Thoracic aorta (tissue), 2 donors: ENCODE measurements around the gene ATP8B3. TPM values are rescaled to one million over a fixed set of nuclear protein-coding genes. Genes with fewer than 3 reads are reported as not detected.

Source experiments
- ATAC-seq: fragments of 150-250 bp; one replicate; pipeline ENCODE4 v1.8.0; 2017; ENCODE audit warnings: low read depth; ENCODE audit not compliant: insufficient number of reproducible peaks, low FRiP score
- DNase-seq: peaks from one replicate; pipeline ENCODE4 v3.0.0-alpha.2; 2020; ENCODE audit warnings: low spot score
- H3K27ac ChIP-seq, 2 donors: fragments of 200-600 bp; sonication (generic); 1 replicate in 1 of 2; 2 replicates in 1 of 2; pipeline ENCODE4 v1.5.1; 2016; ENCODE audit warnings: mild to moderate bottlenecking in 2 of 2, moderate library complexity in 2 of 2
- H3K27me3 ChIP-seq: fragments of 200-600 bp; sonication (generic); replicated peaks from 2 replicates; pipeline ENCODE4 v1.6.0; 2016; ENCODE audit warnings: mild to moderate bottlenecking; ENCODE audit not compliant: insufficient read depth
- H3K36me3 ChIP-seq: fragments of 200-600 bp; sonication (generic); one replicate; pipeline ENCODE4 v1.5.1; 2016
- H3K4me1 ChIP-seq, 2 donors: fragments of 200-600 bp; sonication (generic); 1 replicate in 1 of 2; 2 replicates in 1 of 2; pipeline versions ENCODE4 v1.5.1 to v1.6.0; 2016; ENCODE audit warnings: low read depth in 2 of 2, mild to moderate bottlenecking in 1 of 2; ENCODE audit not compliant: control insufficient read depth in 1 of 2
- H3K4me3 ChIP-seq: fragments of 200-600 bp; sonication (generic); 2 replicates; pipeline ENCODE4 v1.5.1; 2016; ENCODE audit warnings: mild to moderate bottlenecking
- H3K9me3 ChIP-seq: fragments of 200-600 bp; sonication (generic); 2 replicates; pipeline ENCODE4 v1.5.1; 2016
- total RNA-seq, 2 donors: library from RNA; depleted of rRNA; stranded (reverse); fragments of >200 nt; gene quantifications; one replicate each; pipeline versions ENCODE4 v1.1.0 to v1.2.3, GENCODE V29; 2016
- TF ChIP-seq, protein P1 (sequence below): fragments of 200-600 bp; sonication (generic); IDR thresholded peaks from one replicate; pipeline ENCODE4 v1.5.1; 2019; ENCODE audit warnings: antibody characterized with exemption

Gene ATP8B3
- total RNA-seq, 2 donors from 2014 or later, result 0.21 to 1.4 TPM

DNA sequence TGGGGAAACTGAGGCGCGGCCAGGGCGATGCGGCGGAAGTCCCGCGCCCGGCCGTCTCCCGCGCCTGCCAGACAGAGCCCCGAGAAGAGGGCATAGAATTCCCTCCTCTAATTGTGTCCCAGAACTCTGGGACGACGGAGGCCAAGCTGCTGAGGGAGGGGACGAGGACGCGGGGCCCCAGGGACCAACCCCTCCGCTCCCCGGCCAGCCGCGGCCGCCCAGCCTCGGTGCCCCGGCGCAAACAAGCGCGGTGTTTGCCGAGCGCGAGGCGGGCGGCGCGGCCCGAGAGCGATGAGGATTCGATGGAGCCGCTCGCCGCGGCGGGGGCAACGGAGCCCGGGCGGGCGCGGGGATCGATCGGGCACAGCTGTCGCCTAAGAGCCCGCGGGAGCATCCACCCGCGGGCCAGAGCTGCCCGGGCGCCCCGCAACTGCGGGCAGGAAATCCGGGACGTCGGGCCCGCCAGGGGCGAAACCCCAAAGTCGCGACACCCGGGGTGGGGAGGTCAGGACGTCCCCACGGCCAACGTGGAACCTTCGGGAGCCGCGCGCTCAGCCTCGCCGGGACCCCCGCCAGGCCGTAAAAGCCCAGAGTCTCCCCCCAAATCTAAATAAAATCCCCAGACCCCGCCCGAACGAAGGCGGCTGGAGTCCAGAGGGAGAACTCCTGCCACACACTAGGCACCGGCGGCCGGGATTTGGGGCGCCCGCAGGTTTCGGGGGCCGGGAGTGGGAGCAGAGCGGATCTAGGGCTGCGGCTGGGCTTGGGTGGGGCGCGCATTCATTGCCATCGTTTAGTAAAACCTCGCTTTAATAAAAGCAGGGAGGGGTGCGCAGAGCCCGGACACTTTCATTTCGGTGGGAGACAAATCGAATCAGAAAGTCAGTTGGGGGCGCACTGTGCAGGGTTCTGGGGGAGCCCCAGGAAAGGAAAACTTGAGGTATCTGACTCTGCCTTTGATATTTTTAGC is 62.4 kb downstream of the ATP8B3 start:
- DNase-seq (no peak), ATAC-seq (no peak)
- Histone ChIP-seq H3K27ac (no peak overlapping the region), H3K4me1 (peaks cover 13 to 29% of the 10 kb centered on the region in 2 donors), H3K4me3 (peak overlapping the region; percentile 18), H3K9me3 (no peaks in the 10 kb centered on the region), H3K27me3 (peaks cover 18% of the 10 kb centered on the region), H3K36me3 (no peaks in the 10 kb centered on the region)
- TF ChIP-seq, protein P1, sequence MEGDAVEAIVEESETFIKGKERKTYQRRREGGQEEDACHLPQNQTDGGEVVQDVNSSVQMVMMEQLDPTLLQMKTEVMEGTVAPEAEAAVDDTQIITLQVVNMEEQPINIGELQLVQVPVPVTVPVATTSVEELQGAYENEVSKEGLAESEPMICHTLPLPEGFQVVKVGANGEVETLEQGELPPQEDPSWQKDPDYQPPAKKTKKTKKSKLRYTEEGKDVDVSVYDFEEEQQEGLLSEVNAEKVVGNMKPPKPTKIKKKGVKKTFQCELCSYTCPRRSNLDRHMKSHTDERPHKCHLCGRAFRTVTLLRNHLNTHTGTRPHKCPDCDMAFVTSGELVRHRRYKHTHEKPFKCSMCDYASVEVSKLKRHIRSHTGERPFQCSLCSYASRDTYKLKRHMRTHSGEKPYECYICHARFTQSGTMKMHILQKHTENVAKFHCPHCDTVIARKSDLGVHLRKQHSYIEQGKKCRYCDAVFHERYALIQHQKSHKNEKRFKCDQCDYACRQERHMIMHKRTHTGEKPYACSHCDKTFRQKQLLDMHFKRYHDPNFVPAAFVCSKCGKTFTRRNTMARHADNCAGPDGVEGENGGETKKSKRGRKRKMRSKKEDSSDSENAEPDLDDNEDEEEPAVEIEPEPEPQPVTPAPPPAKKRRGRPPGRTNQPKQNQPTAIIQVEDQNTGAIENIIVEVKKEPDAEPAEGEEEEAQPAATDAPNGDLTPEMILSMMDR, result no peak

DNA sequence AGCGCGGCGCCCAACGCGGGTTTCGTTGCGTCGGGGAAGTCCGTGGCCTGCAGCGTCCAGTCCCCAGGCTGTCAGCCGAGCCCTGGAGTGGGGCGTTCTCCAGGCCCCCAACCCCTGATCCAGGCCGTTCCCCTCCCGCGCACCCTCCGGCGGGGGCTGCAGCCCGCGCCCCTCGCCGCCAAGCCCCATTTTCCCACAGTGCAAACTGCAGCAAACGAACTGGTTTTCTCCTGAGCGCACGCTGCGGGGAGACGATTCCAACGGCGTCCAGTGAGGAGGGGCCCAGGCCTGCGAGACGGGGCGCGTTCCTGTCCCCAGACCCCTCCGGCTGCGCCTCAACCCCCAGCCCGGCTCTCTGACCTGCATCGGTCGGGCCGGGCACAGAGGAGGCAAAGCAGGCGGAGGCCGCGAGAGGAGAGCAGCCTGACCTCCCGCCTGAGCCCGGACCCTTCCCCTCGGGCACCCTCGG is 63.2 kb downstream of the ATP8B3 start:
- DNase-seq, result no peak
- Histone ChIP-seq H3K27me3 (peaks cover 18% of the 10 kb centered on the region), H3K4me1 (peaks cover 13 to 29% of the 10 kb centered on the region in 2 donors), H3K9me3 (no peaks in the 10 kb centered on the region), H3K4me3 (peak overlapping the region; percentile 18), H3K36me3 (no peaks in the 10 kb centered on the region), H3K27ac (no peak overlapping the region)
- TF ChIP-seq, protein P1, result no peak
- ATAC-seq, result no peak

- H3K4me1 ChIP-seq, result peaks cover 13 to 29% of the 10 kb centered on the region in 2 donors
- no peak overlapping the region for H3K4me3 ChIP-seq
- no peaks in the 10 kb centered on the region for H3K36me3 ChIP-seq
- ATAC-seq (no peak), DNase-seq (no peak)
- no peaks in the 10 kb centered on the region for H3K9me3 ChIP-seq
- H3K27ac ChIP-seq, result no peak overlapping the region
- H3K27me3 ChIP-seq, result peaks cover 18% of the 10 kb centered on the region
- TF ChIP-seq, protein P1, result no peak
Observed at GRCh38 chr19:1748115-1748872, 63.8 kb downstream of the ATP8B3 start.

DNA sequence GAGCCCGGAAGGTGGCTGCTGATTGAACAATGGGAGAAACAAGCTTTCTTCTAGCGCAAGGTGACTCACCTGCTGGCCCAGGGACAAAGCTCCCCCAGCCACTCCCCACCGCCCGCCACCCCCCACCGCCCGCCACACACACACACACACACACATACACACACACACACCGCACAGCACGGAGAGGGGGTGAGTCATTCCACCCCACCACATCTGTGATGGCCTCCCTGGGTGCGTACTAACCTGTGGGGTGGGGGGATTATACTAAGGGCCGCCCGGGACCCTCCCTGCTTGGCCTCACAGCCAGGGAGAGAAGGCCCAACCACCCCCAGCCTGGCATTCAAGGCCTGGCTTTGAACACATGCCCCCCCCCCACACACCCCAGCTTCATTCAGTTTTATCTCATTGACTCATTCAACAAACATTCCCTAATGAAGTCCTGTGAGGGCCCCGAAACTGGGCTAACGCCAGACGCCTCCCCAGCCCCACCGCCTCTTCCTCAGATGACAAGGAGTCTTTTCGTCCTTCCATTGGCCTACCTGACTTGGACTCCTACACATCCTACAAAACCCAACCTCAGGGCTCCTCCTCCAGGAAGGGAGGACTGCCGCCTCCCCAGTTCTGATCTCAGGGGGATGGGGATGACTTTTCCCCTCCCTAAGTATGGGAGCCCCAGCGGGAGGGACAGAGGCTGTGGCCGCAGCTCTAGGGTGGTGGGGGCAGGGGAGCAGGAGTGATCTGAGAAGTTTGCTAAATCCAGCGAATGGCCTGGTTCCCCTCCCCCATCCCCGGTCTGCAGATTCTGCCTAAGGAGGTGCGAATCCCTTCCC is 64.6 kb downstream of the ATP8B3 start:
- DNase-seq, result no peak
- Histone ChIP-seq H3K27me3 (peaks cover 18% of the 10 kb centered on the region), H3K4me3 (no peak overlapping the region), H3K9me3 (no peaks in the 10 kb centered on the region), H3K27ac (no peak overlapping the region), H3K36me3 (no peaks in the 10 kb centered on the region), H3K4me1 (peaks cover 13 to 29% of the 10 kb centered on the region in 2 donors)
- no peak for ATAC-seq
- TF ChIP-seq, protein P1, result no peak
